DND-41 (cell line): ENCODE results near the gene RASGRF2.

ENCODE experiments used
- CTCF ChIP-seq: IDR thresholded peaks from 2 replicates; pipeline ENCODE4 v1.5.1; 2012; ENCODE audit warnings: borderline replicate concordance, low read length, moderate library complexity, mild to moderate bottlenecking; ENCODE audit not compliant: poor library complexity, severe bottlenecking; ENCODE audit errors: extremely low read depth
- EZH2 ChIP-seq: IDR thresholded peaks from 3 replicates; pipeline ENCODE4 v1.6.1; 2012; ENCODE audit warnings: borderline replicate concordance, low read depth, mild to moderate bottlenecking, moderate library complexity, low read length, inconsistent platforms; ENCODE audit not compliant: severe bottlenecking

- TF ChIP-seq CTCF: no peak
- no peak for TF ChIP-seq EZH2
Observed at GRCh38 chr5:81097713-81098112, 137.6 kb downstream of the RASGRF2 start.
